MM.1S (cell line): ENCODE results near the gene CDH4.

Experiments used
- DNase-seq: peaks from one replicate; pipeline ENCODE4 v3.0.0-alpha.2; 2015
- H2AFZ ChIP-seq: fragments of 300-600 bp; sonication (generic); 2 replicates; pipeline ENCODE4 v1.6.0; 2016; ENCODE audit warnings: antibody characterized with exemption, low read length
- H3F3A ChIP-seq: fragments of 300-600 bp; sonication (generic); 2 replicates; pipeline ENCODE4 v1.6.1; 2016; ENCODE audit warnings: mild to moderate bottlenecking, antibody characterized with exemption, low read length, moderate library complexity, mixed read lengths; ENCODE audit not compliant: insufficient read depth
- H3K27ac ChIP-seq: fragments of 300-600 bp; sonication (generic); 2 replicates; pipeline ENCODE4 v1.5.1; 2016; ENCODE audit warnings: mild to moderate bottlenecking, low read length
- H3K27me3 ChIP-seq: fragments of 300-600 bp; sonication (generic); replicated peaks from 2 replicates; pipeline ENCODE4 v1.6.0; 2016; ENCODE audit warnings: low read length; ENCODE audit not compliant: insufficient read depth
- H3K36me3 ChIP-seq: fragments of 300-600 bp; sonication (generic); replicated peaks from 2 replicates; pipeline ENCODE4 v1.6.1; 2016; ENCODE audit warnings: mild to moderate bottlenecking, low read length, mixed read lengths; ENCODE audit not compliant: insufficient read depth
- H3K4me1 ChIP-seq: fragments of 300-600 bp; sonication (generic); 2 replicates; pipeline ENCODE4 v1.6.1; 2016; ENCODE audit warnings: low read length, mixed read lengths
- H3K4me2 ChIP-seq: fragments of 300-600 bp; sonication (generic); 2 replicates; pipeline ENCODE4 v1.6.0; 2016; ENCODE audit warnings: low read depth, low read length
- H3K4me3 ChIP-seq: fragments of 300-600 bp; sonication (generic); 2 replicates; pipeline ENCODE4 v1.5.1; 2016; ENCODE audit warnings: low read length, mixed read lengths
- H3K79me2 ChIP-seq: fragments of 300-600 bp; sonication (generic); 2 replicates; pipeline ENCODE4 v1.6.1; 2016; ENCODE audit warnings: mixed run types, low read length, mixed read lengths
- H3K9ac ChIP-seq: fragments of 300-600 bp; sonication (generic); 2 replicates; pipeline ENCODE4 v1.6.1; 2016; ENCODE audit warnings: low read length, mixed read lengths
- H3K9me2 ChIP-seq: fragments of 300-600 bp; sonication (generic); replicated peaks from 2 replicates; pipeline ENCODE4 v1.6.1; 2016; ENCODE audit warnings: mild to moderate bottlenecking, low read length, mixed read lengths; ENCODE audit not compliant: insufficient read depth
- H3K9me3 ChIP-seq: fragments of 300-600 bp; sonication (generic); replicated peaks from 2 replicates; pipeline ENCODE4 v1.6.1; 2016; ENCODE audit warnings: mild to moderate bottlenecking, low read length, mixed read lengths; ENCODE audit not compliant: insufficient read depth
- H4K20me1 ChIP-seq: fragments of 300-600 bp; sonication (generic); 2 replicates; pipeline ENCODE4 v1.6.1; 2016; ENCODE audit warnings: mild to moderate bottlenecking, low read length, moderate library complexity, mixed read lengths; ENCODE audit not compliant: insufficient read depth
- CTCF ChIP-seq: fragments of 300-600 bp; sonication (generic); IDR thresholded peaks from 2 replicates; pipeline ENCODE4 v1.5.1; 2016; ENCODE audit warnings: antibody characterized with exemption, low read length, mixed read lengths
- EZH2 ChIP-seq: fragments of 300-600 bp; sonication (generic); optimal IDR thresholded peaks from 2 replicates; pipeline ENCODE3; 2017; ENCODE audit warnings: low read depth, mild to moderate bottlenecking, antibody characterized with exemption, low read length, mixed read lengths
- EZH2phosphoT487 ChIP-seq: fragments of 300-600 bp; sonication (generic); IDR thresholded peaks from 2 replicates; pipeline ENCODE4 v1.6.1; 2018; ENCODE audit warnings: antibody characterized with exemption, low read length

The CDH4 gene

GRCh38 chr20:61593516-61593915 lies 341.5 kb downstream of the CDH4 start:
- Histone ChIP-seq H3K9ac (no peak overlapping the region), H4K20me1 (no peaks in the 10 kb centered on the region), H3K27me3 (peaks cover 52% of the 10 kb centered on the region), H3K9me2 (no peaks in the 10 kb centered on the region), H3K27ac (no peak overlapping the region), H3K4me1 (no peaks in the 10 kb centered on the region), H2AFZ (no peak overlapping the region), H3K4me2 (no peak overlapping the region), H3K4me3 (no peak overlapping the region), H3K9me3 (no peaks in the 10 kb centered on the region), H3F3A (no peaks in the 10 kb centered on the region), H3K79me2 (no peaks in the 10 kb centered on the region), H3K36me3 (no peaks in the 10 kb centered on the region)
- TF ChIP-seq CTCF (no peak), EZH2 (no peak), EZH2phosphoT487 (no peak)
- DNase-seq: no peak

GRCh38 chr20:61594198-61594597 lies 342.1 kb downstream of the CDH4 start:
- no peaks in the 10 kb centered on the region for H3K9me2 ChIP-seq
- no peak overlapping the region for H3K9ac ChIP-seq
- H3K4me2 ChIP-seq: no peak overlapping the region
- no peak overlapping the region for H2AFZ ChIP-seq
- H3K36me3 ChIP-seq: no peaks in the 10 kb centered on the region
- H3K27ac ChIP-seq: no peak overlapping the region
- no peak overlapping the region for H3K4me3 ChIP-seq
- no peak for DNase-seq
- no peaks in the 10 kb centered on the region for H3K4me1 ChIP-seq
- H4K20me1 ChIP-seq: no peaks in the 10 kb centered on the region
- TF ChIP-seq CTCF (no peak), EZH2 (no peak), EZH2phosphoT487 (no peak)
- no peaks in the 10 kb centered on the region for H3K79me2 ChIP-seq
- peaks cover 50% of the 10 kb centered on the region for H3K27me3 ChIP-seq
- H3K9me3 ChIP-seq: no peaks in the 10 kb centered on the region
- H3F3A ChIP-seq: no peaks in the 10 kb centered on the region

GRCh38 chr20:61595216-61595615 lies 343.2 kb downstream of the CDH4 start:
- no peaks in the 10 kb centered on the region for H4K20me1 ChIP-seq
- no peaks in the 10 kb centered on the region for H3K36me3 ChIP-seq
- no peak overlapping the region for H2AFZ ChIP-seq
- H3K79me2 ChIP-seq: no peaks in the 10 kb centered on the region
- H3F3A ChIP-seq: no peaks in the 10 kb centered on the region
- no peak overlapping the region for H3K4me2 ChIP-seq
- H3K4me1 ChIP-seq: no peaks in the 10 kb centered on the region
- H3K27ac ChIP-seq: no peak overlapping the region
- no peaks in the 10 kb centered on the region for H3K9me2 ChIP-seq
- no peak for DNase-seq
- H3K4me3 ChIP-seq: no peak overlapping the region
- no peak overlapping the region for H3K9ac ChIP-seq
- no peaks in the 10 kb centered on the region for H3K9me3 ChIP-seq
- H3K27me3 ChIP-seq: peaks cover 52% of the 10 kb centered on the region
- TF ChIP-seq CTCF (no peak), EZH2 (no peak), EZH2phosphoT487 (no peak)
